8988T (cell line): ENCODE data around the gene PPM1K.

Source experiments
- DNase-seq: peaks from one replicate; pipeline ENCODE4 v3.0.0; 2011

The PPM1K gene

DNA sequence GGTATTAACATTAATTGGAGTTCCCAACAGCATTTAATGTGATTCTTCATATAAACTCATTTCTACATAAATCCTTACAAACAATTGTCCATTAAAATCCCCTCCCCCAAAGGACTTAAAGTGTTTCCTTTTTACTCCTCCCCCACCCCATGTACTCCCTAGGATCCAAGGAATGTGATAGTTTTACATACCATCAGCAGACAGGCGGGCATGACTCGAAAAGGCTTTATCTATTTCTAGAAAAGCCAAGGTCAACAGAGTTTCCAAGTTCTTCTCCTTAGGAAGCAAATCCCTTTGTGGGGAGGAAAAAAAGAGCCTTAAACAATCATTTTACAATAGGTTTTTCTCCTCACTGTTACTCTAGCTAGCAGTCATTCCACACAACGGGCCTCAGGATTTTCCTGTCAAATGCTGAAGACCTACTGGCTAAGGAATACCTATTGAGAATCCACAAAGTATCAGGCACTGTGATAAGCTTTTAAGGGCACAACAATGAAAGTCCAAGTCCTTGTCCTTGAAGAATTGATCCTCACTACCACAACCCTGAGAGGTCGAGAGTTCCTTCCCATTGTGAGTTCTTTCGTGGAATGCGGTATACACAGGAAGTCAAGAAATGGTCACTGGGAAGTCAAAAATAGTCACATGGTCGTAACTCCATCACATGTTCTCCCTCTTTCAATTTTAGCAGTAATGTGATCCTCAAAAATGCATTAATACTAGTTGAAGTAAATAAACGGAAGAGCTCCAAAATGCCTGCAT is 7.2 kb downstream of the PPM1K start:
- no peak for DNase-seq

DNA sequence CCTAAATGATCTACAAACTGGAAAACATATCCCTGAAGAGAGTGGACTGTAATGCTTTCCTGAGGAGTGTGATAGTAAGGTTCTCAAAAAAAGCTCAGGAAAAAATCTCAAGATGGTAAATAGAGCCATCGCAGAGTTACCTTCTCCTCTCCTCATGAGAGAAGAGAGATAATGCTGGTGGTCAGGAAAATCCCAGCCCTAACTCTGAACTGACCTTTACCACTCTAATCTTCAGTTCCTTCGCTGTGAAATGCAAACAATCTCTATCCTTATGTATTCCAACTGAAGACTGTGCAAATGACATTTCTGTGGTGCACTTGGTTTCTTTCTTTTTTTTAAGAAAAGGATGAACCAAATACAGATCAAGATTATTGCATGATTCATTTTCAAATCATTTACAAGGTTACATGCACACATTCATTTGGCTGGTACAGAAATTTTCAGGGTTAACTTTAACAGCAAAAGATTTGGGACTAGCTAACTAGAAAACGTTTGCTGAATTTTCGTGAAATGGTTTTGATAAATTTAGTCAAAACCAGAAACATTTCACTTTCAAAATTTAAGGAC is 8.3 kb downstream of the PPM1K start:
- no peak for DNase-seq

DNA sequence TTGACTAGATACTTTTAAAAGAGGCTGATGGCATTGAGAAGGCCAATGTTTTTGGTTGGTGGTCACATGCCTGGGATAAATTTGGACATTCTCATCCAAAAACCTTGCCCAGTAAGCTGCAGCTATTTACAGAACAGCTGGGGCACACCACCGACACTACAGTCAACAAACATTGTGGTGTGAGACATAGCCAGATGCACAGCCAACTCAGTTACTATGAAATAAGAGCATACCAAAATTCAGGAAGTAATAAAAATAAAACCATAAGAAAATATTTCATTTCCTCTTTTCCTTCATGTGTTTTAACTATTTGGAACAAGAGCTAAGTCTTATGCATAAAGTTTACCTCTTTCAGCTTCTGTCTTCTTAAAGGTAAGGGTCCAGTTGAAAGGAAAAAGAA is 8.8 kb downstream of the PPM1K start:
- no peak for DNase-seq

GRCh38 chr4:88268913-88269312 is 15.4 kb downstream of the PPM1K start:
- DNase-seq, result no peak

- no peak for DNase-seq
Measured at GRCh38 chr4:88264336-88264735, 20.0 kb downstream of the PPM1K start.

GRCh38 chr4:88257726-88258125 is 26.6 kb downstream of the PPM1K start:
- DNase-seq, result no peak

DNA sequence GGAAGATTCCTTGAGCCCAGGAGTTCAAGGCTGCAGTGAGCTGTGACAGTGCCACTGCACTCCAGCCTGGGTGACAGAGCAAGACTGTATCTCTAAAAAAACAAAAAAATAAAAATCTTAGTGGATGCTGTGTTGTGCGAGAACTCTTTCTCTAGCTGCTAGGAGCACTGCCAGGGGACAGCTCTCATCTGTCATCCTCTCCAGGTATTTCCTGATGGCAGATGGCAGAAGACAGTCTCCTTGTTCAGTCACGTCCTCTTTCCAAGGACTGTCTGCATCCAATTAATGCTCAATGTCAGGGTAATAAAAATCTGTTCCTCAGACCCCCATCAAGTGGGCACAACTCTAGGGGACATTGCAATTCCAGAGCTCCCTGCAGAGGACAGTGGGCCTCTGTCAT is 29.2 kb downstream of the PPM1K start:
- DNase-seq, result no peak

DNA sequence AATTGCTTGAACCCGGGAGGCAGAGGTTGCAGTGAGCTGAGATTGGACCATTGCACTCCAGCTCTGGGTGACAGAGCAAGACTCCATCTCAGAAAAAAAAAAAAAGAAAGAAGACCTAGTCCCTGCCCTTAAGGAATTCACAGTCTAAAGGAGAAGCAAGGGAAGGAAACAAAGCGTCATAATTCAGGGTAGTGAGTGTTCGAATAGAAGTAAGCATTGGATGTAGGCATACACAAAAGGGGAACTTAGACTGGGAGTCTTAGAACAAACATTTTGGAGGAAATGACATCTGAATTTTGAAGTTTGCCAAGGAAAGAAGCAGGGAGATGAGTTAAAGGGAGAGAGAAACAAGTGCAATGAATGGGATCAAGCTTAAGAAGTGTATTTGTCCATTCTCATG is 32.4 kb downstream of the PPM1K start:
- no peak for DNase-seq

DNA sequence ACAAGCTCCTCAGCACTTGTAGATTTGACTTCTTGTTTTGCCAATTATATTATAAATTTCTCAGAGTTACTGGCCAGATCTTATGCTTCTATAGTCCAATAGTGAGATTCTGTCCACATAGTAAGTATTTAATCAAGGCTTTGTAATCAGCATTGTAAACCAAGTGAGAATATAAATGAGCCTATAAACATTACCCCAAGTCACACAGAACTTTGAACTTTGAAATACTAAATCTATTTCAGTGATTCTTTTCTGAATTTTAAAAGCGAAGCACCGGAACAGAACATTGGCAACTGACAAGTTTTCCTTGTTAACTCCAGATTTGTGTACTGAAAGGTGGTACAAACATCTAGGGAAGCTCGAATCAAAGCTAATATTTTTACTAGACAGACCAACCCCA is 37.2 kb downstream of the PPM1K start:
- DNase-seq, result no peak

DNA sequence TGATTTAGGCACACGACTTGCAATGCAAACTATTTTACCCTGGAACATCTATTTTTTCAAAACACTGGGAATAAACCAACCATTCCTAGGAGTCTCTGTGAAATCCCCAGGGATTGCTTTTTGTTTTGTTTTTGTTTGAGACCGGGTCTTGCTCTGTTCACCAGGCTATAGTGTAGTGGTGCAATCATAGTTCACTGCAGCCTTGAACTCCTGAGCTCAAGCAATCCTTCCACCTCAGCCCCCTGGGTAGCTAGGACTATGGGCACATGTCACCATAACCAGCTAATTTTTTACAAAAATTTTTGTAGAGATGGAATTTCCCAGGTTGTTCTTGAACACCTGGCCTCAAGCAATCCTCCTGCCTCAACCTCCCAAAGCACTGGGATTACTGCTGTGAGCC is 37.8 kb downstream of the PPM1K start:
- DNase-seq, result no peak

- DNase-seq, result no peak
Measured at GRCh38 chr4:88244816-88245579, 39.4 kb downstream of the PPM1K start.

- no peak for DNase-seq
Measured at GRCh38 chr4:88244056-88244455, 40.3 kb downstream of the PPM1K start.

DNA sequence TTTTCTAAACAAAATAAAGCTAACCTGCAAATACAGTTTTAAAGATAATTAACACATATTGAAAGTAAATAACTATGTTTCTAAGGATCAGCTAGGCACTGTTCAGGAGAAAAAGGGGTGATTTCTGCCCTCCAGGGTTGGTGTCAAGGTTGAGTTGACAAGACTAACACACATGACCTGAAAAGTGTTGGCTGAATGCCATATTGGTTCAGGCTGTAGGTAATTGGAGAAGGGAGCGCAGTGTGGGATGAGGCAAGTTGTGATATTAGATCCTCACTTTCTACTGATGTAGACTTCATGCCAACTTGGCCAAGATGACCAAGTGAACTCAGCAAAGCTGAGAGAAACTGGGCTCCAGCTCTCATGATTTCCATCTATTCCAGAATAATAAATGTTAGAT is 42.2 kb downstream of the PPM1K start:
- DNase-seq, result no peak

- no peak for DNase-seq
Measured at GRCh38 chr4:88240297-88240714, 44.1 kb downstream of the PPM1K start.

DNA sequence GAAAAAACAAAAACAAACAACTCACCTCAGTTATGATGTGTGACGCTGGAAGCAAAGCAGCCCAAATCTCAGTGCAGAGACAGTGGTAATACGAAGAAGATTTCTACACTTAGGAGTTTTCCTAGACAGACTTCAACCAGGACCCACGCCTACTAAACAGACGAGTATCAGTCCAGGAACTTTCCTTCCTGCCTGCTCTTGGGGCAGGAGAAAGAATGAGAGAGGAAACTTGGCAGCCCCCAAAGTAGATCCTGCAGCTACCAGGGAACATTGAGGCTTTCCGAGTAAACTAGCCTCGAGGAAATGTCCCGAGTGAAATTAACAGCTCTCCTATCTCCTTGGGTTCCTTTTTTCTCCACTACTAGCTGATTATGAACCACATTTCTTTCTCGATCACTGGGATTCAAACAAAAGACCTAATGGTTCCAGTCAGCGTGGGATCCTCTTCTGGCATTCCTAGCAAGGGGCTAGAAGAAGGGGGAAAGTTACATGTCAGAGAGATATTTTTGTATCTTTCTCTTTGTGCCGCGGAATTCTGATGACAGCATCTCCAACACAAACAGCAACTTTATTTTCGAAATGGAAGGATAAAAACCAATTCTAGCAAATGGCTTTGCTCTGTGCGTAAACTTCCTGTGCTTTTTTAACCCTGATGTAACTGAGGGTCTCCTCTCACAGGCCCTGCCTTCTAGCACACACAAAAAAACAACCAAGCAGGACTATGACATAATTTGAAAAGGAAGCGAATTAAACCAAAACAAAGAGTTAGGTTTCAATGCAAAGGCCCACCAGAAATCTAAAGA is 53.2 kb downstream of the PPM1K start:
- DNase-seq, result no peak

GRCh38 chr4:88230461-88230891 is 53.9 kb downstream of the PPM1K start:
- DNase-seq, result no peak

DNA sequence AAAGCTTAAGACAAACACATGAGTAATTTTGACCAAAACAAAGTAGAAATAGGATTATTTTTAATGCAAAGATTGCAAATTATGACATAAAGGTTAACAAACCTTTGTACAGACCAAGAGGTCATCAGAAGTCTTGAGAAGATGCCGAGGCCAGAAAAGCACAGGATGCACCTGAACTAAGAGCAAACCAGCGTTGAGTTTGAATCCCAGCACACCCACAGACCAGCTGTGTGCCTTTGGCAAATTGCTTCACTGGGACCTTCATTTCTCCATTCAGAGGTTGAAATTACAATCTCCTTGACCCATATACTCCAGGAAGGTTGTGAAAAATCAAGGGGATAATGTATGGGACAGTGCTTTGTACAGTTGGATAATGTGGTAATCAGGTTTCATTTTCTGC is 56.6 kb downstream of the PPM1K start:
- DNase-seq, result no peak

DNA sequence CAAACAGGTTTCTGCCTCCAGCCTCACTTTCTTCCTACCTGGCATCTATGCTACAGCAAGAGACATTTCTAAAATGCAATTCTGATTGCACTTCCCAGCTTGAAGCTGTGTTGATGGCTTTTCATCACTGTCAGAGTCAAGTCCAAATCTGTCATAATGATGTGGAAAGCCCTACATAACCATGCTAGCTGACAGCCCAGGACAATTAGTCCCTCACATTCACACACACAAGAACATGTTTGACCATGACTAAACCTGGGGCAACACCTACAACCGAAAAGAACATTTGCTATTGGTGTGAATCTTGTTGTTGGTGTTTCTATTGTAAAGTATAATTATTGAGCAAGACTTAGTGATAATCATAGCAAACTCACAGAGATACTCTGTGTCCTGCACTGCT is 58.2 kb downstream of the PPM1K start:
- DNase-seq, result no peak

DNA sequence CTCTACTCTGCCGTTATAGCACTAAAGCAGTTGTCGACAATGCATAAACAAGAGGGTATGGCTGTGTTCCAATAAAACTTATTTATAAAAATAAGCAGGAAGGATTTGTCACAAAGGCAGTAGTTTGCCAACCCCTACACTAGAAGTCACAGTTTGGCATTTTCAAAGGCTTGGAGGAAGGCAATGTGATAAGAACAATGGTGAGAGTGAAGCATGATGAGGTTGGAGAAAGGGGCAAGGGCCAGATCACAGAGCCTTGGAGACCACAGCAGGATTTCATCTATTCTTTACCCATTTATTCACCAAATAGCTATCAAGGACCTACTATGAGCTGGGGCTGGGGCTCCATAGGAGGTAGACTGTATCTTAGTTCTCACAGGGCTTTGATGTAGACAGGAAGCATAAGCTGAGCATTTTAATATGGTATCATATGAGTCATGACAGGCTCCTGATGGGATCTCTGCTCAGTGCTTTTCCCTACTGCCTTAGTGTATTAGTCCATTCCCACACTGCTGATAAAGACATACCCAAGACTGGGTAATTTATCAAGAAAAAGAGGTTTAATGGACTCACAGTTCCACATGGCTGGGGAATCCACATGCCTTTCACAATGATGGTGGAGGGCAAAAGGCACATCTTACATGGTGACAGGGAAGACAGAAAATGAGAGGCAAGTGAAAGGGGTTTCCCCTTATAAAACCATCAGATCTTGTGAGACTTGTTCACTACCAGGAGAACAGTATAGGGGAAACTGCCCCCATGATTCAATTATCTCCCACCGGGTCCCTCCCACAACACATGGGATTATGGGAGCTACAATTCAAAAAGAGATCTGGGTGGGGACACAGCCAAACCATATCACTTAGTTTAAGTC is 58.9 kb downstream of the PPM1K start:
- no peak for DNase-seq

GRCh38 chr4:88223516-88223915 is 60.8 kb downstream of the PPM1K start:
- no peak for DNase-seq

DNA sequence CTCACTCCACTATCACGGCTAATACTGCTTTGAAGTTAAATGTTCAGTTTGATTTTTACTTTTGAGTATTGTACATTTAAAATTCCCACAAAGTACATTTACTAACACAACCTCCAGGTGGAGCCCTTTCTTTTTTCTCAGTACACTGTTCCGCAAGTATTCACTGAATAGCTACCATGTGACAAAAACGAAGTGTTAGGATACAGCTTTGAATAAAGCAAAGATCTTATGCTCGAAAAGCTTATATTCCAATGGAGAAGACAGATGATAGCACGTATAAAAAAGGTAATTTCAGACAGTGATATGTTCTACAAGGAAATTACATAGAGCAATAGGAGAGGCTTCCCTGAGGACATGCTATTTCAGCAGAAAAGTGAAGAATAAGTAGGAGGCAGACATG is 65.3 kb downstream of the PPM1K start:
- no peak for DNase-seq

DNA sequence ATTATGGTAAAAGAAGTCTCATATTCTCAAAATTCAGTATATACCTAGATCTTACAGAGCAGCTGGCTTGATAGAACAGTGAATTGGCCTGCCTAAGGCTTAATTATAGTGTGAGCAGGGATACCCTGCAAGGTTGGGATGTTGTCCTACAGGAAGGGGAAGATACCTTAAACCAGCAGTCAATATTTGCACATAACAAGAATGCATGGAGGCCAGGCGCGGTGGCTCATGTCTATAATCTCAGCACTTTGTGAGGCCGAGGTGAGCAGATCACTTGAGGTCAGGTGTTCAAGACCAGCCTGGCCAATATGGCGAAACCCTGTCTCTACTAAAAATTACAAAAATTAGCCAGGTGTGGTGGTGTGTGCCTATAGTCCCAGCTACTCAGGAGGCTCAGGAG is 67.2 kb downstream of the PPM1K start:
- DNase-seq, result no peak
